H1 (cell line): ENCODE results near the gene TARBP2. TPM values are rescaled to one million over a fixed set of nuclear protein-coding genes. Genes with fewer than 3 reads are reported as not detected.
A peak's percentile ranks its signal among the peaks of the same experiment; 100 is the strongest.

Source experiments
- CHD1 ChIP-seq: IDR thresholded peaks from 2 replicates; pipeline ENCODE4 v1.6.1; 2012; ENCODE audit warnings: low read depth, low read length, improper control_type of control experiment
- E2F6 ChIP-seq: IDR thresholded peaks from 2 replicates; pipeline ENCODE4 v1.6.1; 2012; ENCODE audit warnings: inconsistent platforms
- HDAC6 ChIP-seq: IDR thresholded peaks from one replicate; pipeline ENCODE4 v1.7.1; 2012; ENCODE audit warnings: low read depth, mild to moderate bottlenecking, inconsistent platforms, low read length, moderate library complexity
- RNF2 ChIP-seq: fragments of 200-900, 300-1000 bp; sonication (generic); IDR thresholded peaks from 2 replicates; pipeline ENCODE4 v1.7.1; 2016; ENCODE audit warnings: borderline replicate concordance, low read depth, mild to moderate bottlenecking, antibody characterized with exemption, low read length; ENCODE audit not compliant: poor library complexity, severe bottlenecking; ENCODE audit errors: missing control alignments
- SP1 ChIP-seq: IDR thresholded peaks from 2 replicates; pipeline ENCODE4 v1.6.1; 2011; ENCODE audit warnings: low read depth, low read length
- polyA plus RNA-seq, 7 experiments: library from polyadenylated mRNA; depleted of rRNA in 3 of 7; stranded (reverse) in 5 of 7; unstranded in 2 of 7; fragments of >200 nt in 5 of 7; fragments of 200-250 nt in 2 of 7; gene quantifications; 1 replicate in 5 of 7; 2 replicates in 1 of 7; 4 replicates in 1 of 7; pipeline versions ENCODE4 v1.2.1 to v1.2.3, GENCODE V29; 2011 to 2013; ENCODE audit warnings: missing spikeins in 2 of 7, mixed read lengths in 2 of 7
- total RNA-seq: library from RNA; stranded (reverse); fragmentation: NEBNext Ultra II Directional; extraction: Animal tissue kit (Norgen Biotek cat#: 25700); gene quantifications from 2 replicates; pipeline ENCODE4 v1.2.1, GENCODE V29; 2021

TARBP2 gene
- total and polyA plus RNA-seq, 2 of the 8 experiments (the other 6 are each of a cell fraction or from before 2014, with no cell fraction given) = 69.9 to 122 TPM

DNA sequence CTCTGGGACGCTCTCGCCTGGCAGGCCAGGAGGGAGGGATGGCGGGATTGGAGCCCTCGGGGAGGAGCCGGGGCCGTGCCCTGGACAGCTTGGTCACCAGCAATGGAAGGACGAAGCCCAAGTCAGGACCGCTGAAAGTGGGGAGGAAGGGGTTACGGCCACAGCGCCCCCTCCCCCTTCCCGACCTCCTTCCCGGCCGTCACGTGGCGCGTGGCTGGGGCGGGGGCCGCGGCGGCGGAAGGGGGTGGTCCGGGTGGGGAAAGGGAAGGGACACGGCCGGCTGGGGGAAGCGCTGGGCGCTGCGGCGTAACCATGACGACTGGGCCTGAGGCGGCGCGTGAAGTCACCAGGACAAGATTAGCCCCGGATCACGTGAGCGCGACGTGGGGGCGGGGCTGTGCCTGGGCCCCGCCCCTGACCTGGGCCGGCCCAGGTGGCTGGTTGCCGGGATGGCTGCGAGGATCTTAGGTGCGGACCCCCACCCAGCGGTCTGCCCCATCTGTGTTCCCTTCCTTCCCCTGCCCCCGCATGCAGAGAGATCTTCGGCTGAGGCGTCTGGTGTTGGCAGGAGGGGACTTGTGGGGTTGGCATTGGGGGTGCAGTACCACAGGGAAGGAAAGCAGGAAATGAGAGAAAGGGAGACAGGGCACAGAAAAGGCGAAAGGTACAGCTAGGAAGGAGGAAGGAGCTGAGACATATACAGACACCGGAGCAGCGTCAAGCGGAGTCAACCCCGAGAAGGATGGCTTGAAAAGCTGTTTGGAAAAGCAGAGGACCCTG lies 8.1 kb upstream of the TARBP2 start (continued):
- peak; percentile 45; the same call in 1 of the 2 replicates for TF ChIP-seq E2F6
- TF ChIP-seq CHD1 = no peak
- TF ChIP-seq RNF2 = no peak
- TF ChIP-seq HDAC6 = no peak
- peak; percentile 68; the same call in 1 of the 2 replicates for TF ChIP-seq SP1
